Measurements from ENCODE around the gene OGDH.

DNA sequence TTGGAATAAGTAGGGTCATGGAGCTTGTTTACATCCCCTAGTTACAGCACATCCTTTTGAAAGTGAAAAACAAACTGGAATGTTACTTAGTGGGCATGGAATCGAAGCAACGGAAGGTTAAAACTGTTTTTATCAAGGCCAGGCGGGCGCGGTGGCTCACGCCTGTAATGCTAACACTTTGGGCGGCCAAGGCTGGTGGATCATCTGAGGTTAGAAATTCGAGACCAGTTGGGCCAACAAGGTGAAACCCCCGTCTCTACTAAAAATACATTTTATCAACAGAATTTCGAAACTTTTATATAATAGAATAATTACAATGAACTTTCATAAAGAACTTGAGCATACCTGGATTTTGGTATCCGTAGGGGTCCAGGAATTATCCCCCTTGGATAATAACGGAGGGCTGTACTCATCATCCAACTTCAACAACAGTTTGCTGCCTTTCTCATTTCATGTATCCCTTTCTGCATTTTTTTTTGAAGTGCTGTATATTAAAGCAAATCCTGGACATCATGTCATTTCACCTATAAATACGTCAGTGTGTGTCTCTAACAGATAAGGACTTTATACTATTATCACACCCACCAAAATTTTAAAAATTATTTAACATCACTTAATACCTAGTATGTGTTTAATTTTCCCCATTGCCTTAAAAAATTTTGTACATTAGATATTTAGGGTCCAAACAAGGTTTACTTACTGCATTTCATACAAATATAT, 23.1 kb upstream of the OGDH start:
- TF ChIP-seq, protein P1, sequence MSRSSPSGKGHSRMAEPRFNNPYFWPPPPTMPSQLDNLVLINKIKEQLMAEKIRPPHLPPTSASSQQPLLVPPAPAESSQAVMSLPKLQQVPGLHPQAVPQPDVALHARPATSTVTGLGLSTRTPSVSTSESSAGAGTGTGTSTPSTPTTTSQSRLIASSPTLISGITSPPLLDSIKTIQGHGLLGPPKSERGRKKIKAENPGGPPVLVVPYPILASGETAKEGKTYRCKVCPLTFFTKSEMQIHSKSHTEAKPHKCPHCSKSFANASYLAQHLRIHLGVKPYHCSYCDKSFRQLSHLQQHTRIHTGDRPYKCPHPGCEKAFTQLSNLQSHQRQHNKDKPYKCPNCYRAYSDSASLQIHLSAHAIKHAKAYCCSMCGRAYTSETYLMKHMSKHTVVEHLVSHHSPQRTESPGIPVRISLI (tag by site-specific recombination; IDR thresholded peaks at IDR 0.05) = no peak
- no peak for TF ChIP-seq ZNF830 (tag by site-specific recombination; IDR thresholded peaks at IDR 0.05; ENCODE audit: low read depth)
- no peak for TF ChIP-seq ZNF837 (tag by site-specific recombination; IDR thresholded peaks at IDR 0.05)
- TF ChIP-seq, protein P2, sequence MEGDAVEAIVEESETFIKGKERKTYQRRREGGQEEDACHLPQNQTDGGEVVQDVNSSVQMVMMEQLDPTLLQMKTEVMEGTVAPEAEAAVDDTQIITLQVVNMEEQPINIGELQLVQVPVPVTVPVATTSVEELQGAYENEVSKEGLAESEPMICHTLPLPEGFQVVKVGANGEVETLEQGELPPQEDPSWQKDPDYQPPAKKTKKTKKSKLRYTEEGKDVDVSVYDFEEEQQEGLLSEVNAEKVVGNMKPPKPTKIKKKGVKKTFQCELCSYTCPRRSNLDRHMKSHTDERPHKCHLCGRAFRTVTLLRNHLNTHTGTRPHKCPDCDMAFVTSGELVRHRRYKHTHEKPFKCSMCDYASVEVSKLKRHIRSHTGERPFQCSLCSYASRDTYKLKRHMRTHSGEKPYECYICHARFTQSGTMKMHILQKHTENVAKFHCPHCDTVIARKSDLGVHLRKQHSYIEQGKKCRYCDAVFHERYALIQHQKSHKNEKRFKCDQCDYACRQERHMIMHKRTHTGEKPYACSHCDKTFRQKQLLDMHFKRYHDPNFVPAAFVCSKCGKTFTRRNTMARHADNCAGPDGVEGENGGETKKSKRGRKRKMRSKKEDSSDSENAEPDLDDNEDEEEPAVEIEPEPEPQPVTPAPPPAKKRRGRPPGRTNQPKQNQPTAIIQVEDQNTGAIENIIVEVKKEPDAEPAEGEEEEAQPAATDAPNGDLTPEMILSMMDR (tag by site-specific recombination; IDR thresholded peaks at IDR 0.05) = no peak
- no peak for TF ChIP-seq KLF16 (tag by site-specific recombination; IDR thresholded peaks at IDR 0.05)
- TF ChIP-seq TCF7L2 (IDR thresholded peaks at IDR 0.05; ENCODE audit: borderline replicate concordance, low read depth, low read length) = no peak
- TF ChIP-seq ZNF221 (tag by site-specific recombination; IDR thresholded peaks at IDR 0.05; ENCODE audit: borderline replicate concordance) = no peak
- no peak for TF ChIP-seq ZBTB21 (tag by site-specific recombination; IDR thresholded peaks at IDR 0.05)
- no peak for TF ChIP-seq ZNF558 (tag by site-specific recombination; IDR thresholded peaks at IDR 0.05)
- TF ChIP-seq SP2 (tag by site-specific recombination; IDR thresholded peaks at IDR 0.05) = no peak
- TF ChIP-seq ZNF654 (tag by site-specific recombination; IDR thresholded peaks at IDR 0.05; ENCODE audit: low read depth) = no peak
